Adrenal gland (tissue), 5 donors: ENCODE measurements around the gene OR5K2.

Experiments
- CTCF ChIP-seq, 6 experiments: fragments of 450-650 bp in 4 of 6; fragments of 200-600 bp in 2 of 6; sonication (generic) in 1 of 6; IDR thresholded peaks; 1 replicate in 5 of 6; 2 replicates in 1 of 6; pipeline versions ENCODE4 v1.5.1 to v1.8.0; 2016 to 2021; ENCODE audit warnings: antibody characterized with exemption in 6 of 6, mild to moderate bottlenecking in 2 of 6, moderate library complexity in 1 of 6
- POLR2A ChIP-seq, 2 donors: fragments of 450-650 bp; IDR thresholded peaks; one replicate each; pipeline ENCODE4 v1.6.1; 2017; ENCODE audit warnings: antibody characterized with exemption in 2 of 2, mild to moderate bottlenecking in 2 of 2, moderate library complexity in 1 of 2
- donor health status: DM: no; HTN: no; CAD: no.

GRCh38 chr3:98483626-98484025, 13.9 kb upstream of the OR5K2 start:
- TF ChIP-seq CTCF (IDR thresholded peaks at IDR 0.05), result no peak
- TF ChIP-seq POLR2A (IDR thresholded peaks at IDR 0.05), result no peak
